Measurements from ENCODE around the gene ADGRG6.
A peak's percentile ranks its signal among the peaks of the same experiment; 100 is the strongest.
"Not testable (repeated sequence)": the region's sequence is repeated elsewhere in the genome, so short reads cannot be mapped to it uniquely, and the experiment has no call there.

ADGRG6 gene

DNA sequence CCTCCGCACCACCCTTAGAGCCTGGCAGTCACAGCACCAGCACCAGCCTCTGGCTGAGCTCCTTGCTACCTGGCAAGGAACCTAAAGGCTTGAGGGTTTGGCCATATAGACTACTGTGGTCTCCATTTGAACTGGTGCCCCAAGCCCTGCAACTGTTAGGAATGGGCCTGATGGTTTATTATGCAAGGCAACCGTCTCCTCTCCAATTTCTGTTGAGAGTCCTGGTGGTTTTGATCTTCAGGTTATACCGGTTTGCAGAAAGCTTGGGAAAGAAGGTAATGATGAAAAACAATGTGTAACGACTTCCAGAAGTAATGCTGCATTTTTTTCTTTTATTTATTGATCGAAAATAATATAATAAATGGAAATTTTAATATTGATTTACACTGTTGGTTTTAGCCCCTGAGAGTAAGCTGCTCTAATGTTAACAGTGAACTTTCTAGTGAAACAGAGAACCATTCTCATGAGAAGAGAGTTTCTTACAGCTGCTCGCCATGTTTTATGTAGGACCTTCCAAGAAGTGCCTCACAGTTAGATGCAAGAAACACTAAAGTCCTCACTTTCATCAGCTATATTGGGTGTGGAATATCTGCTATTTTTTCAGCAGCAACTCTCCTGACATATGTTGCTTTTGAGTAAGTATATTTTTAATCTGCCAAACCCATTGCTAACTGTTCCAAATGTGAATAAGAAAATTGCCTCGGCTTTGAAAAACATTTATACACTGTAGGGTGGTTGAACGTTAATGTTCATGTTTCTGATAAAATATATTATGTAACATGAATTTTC lies 112.8 kb downstream of the ADGRG6 start:
- no peak for DNase-seq

- peak in 1 of 2 donors; percentile 4 for DNase-seq
Measured at GRCh38 chr6:142416179-142416578, 114.4 kb downstream of the ADGRG6 start.

DNA sequence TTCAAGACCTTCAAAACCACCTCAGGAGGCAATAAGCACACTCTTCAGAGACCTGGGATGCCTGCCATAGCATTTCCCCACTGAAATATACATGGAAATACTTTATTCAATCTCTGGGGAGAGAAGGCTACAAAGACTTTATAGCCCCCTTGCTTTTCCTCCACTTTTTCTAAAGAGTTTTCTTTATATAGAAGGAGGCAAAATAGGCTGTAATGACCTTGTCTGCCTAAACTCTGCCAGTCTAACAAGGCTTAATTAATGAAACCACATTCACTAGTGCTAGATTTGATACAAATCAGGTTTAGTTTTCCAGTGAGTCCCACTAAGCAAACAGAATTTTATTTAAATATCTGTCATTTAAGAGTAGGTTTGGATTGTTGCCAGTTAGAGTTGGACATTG lies 114.9 kb downstream of the ADGRG6 start:
- DNase-seq: no peak

GRCh38 chr6:142417331-142417750 lies 115.5 kb downstream of the ADGRG6 start:
- no peak for DNase-seq

- DNase-seq: no peak
Measured at GRCh38 chr6:142419071-142419470, 117.3 kb downstream of the ADGRG6 start.

DNA sequence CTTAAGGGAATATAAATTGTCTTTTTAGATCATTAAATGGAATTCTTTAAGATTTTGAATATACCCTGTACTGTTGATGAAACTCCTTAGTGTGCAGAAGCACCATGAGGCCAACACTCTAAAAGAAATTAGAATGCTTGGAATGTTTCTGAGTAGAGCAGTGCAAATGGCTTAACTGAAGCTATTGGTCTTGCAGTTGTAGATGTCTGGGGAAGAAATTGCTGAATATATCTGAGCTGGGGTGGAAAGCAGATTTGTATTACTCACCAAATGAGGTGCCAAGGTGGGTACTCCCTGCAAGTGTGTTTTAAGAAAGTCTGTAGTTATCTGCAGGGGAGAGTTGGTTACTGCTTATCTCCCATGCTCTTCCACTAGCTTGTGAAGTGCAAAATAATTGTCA lies 119.0 kb downstream of the ADGRG6 start:
- DNase-seq: no peak

DNA sequence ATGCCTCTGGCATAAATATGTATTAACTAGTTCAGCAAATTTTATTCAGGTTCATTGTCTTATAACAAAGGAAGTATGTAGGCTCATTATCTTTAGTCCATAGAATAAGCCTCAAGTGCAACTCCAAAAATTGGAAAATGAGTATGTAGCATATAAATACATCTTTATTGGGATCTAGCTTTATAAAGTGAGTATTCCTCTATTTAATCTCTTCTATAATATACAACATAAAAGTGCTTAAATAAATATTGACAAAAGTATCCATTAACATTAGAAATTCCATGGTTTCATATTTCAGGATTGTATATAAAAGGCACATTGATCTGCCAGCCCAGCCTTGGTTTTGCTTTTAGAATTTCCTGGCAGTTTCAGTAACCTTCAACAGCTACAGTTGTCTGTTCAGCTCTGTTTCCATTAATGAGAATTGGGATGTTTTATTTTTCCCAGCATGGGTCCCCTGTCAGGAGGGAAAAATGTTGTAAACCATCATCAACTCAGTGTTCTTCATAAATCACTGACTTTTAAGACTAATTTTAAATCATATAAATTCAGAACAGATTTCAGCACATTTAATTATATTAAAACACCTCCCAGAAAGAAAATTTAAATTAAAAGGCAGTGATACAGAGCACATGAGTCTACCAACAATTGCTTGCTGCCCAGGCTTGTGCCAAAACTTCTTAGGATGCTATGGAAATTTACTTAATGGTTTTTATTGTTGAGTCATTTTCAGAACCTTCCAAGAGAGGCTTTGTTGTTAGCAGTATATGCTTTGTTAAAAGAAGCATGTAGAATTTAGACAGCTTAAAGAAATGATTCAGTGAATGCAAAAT lies 119.7 kb downstream of the ADGRG6 start:
- no peak for DNase-seq

GRCh38 chr6:142426444-142427132 lies 124.8 kb downstream of the ADGRG6 start:
- not testable (repeated sequence) for DNase-seq

DNA sequence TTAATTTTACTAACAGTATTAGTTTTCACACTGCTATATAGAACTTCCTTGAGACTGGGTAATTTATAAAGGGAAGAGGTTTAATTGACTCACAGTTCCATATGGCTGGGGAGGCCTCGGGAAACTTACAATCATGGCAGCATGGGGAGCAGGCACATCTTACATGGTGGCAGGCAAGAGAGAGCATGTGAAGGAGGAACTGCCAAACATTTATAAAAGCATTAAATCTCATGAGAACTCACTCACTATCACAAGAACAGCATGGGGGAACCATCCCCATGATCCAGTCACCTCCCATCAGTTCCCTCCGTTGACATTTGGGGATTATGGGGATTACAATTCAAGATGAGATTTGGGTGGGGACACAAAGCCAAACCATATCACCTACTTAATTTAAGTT lies 126.7 kb downstream of the ADGRG6 start:
- not testable (repeated sequence) for DNase-seq

- DNase-seq: no peak
Measured at GRCh38 chr6:142429195-142429594, 127.4 kb downstream of the ADGRG6 start.

DNA sequence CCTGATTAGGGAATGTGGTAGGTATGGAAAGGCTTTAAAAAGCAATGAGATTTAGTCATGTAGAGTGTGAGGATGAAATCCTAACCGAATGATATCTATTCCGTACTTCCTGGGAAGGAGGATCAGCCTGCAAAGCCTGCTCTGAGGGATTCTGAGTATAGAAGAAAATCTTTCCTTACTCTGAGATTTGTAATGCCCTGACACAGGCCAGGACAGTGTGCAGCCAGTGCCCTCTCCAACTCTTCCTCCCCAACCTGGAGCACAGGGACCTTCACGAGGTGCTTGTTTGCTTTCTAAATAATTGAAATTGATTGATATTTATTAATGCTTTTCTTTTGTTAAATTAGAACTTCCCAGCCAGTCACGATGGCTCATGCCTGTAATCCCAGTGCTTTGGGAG lies 131.6 kb downstream of the ADGRG6 start:
- no peak for DNase-seq

GRCh38 chr6:142438898-142439297 lies 137.1 kb downstream of the ADGRG6 start:
- DNase-seq: no peak

GRCh38 chr6:142440600-142441293 lies 138.9 kb downstream of the ADGRG6 start:
- no peak for DNase-seq

DNA sequence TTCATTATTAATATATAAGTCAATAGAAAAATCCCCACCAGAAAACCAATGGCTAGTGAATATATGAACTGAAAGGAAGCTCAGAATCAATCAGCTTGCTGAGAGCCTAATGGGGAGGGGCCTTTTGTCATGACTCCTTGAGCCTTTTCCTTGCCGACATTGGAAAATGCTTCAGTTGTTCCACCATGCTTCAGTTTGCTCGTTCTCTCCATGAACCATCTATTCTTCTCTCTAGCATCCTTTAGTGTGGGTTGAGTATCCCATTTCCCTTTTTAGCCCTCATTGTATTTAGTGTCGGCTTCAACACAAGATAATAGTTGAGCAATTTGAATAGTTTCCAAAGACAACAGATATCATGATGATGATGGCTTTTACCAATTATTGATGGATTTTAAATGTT lies 139.9 kb downstream of the ADGRG6 start:
- no peak for DNase-seq

DNA sequence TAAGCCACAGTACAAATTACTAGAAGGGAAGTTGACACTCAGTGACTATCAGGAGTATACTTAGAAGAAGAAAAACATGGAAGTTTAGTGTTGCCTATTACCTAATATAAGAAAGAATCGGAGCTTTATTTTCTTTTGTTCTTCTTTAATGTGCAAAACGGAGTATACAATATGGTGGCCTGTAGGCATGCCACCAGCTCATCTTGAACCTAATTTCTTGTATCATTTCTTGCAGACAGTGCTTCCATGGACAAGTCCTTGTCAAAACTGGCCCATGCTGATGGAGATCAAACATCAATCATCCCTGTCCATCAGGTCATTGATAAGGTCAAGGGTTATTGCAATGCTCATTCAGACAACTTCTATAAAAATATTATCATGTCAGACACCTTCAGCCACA lies 141.3 kb downstream of the ADGRG6 start:
- DNase-seq: no peak

GRCh38 chr6:142443532-142443931 lies 141.7 kb downstream of the ADGRG6 start:
- DNase-seq: no peak

DNA sequence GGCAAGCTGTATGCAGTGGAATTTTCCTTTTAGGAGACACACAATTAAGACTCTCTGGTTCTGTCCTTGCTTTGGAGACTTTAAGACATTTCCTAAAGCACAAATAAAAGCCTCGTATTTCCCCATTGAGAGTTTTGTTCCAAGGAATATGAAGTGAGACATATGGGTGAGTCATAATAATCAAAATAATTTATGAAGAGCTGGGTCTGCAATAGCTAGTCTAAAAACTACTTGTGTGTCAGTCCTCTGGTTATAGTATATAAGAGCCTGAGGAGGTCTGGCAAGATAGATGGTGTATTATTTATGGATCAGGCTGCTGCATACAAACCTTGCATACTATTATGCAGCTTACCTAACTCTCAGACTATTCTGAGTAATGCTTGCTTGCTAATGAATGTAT lies 142.6 kb downstream of the ADGRG6 start:
- DNase-seq: no peak

DNA sequence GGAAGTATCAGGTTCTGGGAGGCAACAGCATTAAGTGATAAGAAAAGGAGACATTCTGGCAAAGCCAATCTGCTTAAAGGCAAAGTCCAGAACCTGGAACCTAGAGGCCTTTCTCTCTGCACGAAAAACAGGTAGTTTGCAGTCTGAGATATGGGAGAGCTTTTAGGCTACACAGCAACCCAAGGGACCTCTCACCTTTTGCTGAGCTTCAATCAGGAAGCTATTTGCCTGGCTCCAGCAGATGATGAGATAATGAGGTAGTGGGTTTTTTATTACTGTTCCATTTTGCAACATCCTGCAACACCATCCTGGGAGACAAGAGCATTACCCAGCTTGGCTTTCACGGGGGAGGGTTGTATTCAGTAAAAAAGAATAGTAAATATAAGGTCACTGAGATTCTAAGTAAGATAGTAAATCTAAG lies 143.1 kb downstream of the ADGRG6 start:
- DNase-seq: no peak

GRCh38 chr6:142446168-142446567 lies 144.4 kb downstream of the ADGRG6 start:
- no peak for DNase-seq

- no peak for DNase-seq
Measured at GRCh38 chr6:142446576-142446975, 144.8 kb downstream of the ADGRG6 start.

- no peak for DNase-seq
Measured at GRCh38 chr6:142448091-142448729, 146.4 kb downstream of the ADGRG6 start.

GRCh38 chr6:142450856-142451255 lies 149.0 kb downstream of the ADGRG6 start:
- DNase-seq: not testable (repeated sequence)
